Measurements from ENCODE around the gene OPTN. TPM values are rescaled to one million over a fixed set of nuclear protein-coding genes. Genes with fewer than 3 reads are reported as not detected.

OPTN gene
- polyA plus RNA-seq, 5 donors, result 31.1 to 40.7 (median 35.4) TPM

DNA sequence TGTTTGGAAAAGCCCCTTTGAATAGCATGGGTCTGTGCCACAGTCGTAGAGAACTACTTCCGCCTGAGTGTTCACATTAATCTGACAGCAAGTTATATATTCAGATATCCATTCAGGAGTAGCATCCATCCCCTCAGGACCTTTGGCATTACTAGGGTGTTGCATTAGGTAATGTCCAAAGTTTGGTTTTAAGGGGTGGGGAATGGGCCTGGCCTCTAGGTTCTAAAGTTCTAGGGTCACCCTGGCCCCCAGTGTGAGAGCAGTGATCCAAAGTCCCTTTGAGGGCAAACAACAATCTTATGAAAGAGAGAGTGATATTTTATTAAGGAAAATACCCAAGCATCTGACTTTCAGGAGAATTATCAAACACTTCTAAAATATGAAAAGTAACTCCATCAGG, 73.7 kb downstream of the OPTN start:
- DNase-seq, result no peak

DNA sequence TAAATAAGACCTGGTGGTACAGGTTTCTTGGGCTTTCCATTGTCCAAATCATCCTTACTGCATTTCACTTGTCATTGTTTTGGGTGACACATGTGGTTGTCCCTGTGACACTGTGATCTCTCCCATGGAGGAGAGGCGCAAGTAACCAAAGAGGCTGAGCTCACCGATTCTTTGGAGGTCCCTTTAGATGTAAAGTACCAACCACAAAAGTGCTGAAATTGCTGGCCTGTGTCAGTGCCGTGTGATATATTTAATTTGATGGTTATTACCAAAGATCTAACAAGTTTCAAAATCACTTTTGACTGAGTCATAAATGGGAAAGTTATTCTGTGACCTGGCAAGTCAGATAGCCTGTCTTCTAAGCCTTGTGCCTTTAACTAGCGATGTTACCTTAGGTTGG, 80.8 kb downstream of the OPTN start:
- DNase-seq, result no peak

GRCh38 chr10:13182424-13182823, 82.5 kb downstream of the OPTN start:
- DNase-seq, result no peak

DNA sequence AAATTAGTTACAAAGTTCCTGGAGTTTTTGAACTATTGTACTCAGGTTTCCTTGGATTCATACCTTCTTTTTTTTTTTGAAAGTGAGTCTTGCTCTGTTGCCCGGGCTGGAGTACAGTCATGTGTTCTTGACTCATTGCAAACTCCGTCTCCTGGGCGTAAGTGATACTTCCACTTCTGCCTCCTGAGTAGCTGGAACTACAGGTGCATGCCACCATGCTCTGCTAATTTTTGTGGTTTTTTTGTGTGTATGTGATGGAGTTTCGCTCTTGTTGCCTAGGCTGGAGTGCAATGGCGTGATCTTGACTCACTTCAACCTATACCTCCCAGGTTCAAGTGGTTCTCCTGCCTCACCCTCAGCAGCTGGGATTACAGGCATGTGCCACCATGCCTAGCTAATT, 83.7 kb downstream of the OPTN start:
- no peak for DNase-seq

- DNase-seq, result no peak
These were observed 84.3 kb downstream of the OPTN start for GRCh38 chr10:13184276-13184675.

- DNase-seq, result no peak
These were observed 85.0 kb downstream of the OPTN start for GRCh38 chr10:13184730-13185514.

- DNase-seq, result no peak
These were observed 87.2 kb downstream of the OPTN start for GRCh38 chr10:13187135-13187534.

Other genes with a start within 250 kb of the OPTN start
- gene CCDC3, start 98.5 kb upstream of the OPTN start, polyA plus RNA-seq (ENCODE audit: insufficient read depth in 1 of 5, insufficient read length in 5 of 5, low replicate concordance in 1 of 5), result 10 to 100 TPM in 2 of 5 donors, 1 to 10 TPM in 3; 6.6 to 11.7 (median 8.4) TPM
- 10 to 100 TPM in 2 of 5 donors, 1 to 10 TPM in 3; 7.4 to 14.1 (median 9.7) TPM for gene MCM10, start 61.4 kb downstream of the OPTN start, polyA plus RNA-seq (ENCODE audit: insufficient read depth in 1 of 5, insufficient read length in 5 of 5, low replicate concordance in 1 of 5)
- under 1 TPM in 3 of 5 donors, not detected in 2; 0.29 to 0.41 (median 0.37) TPM for gene UCMA, start 134.2 kb downstream of the OPTN start, polyA plus RNA-seq (ENCODE audit: insufficient read depth in 1 of 5, insufficient read length in 5 of 5, low replicate concordance in 1 of 5)
- gene PHYH, start 199.9 kb downstream of the OPTN start, polyA plus RNA-seq (ENCODE audit: insufficient read depth in 1 of 5, insufficient read length in 5 of 5, low replicate concordance in 1 of 5), result 10 to 100 TPM; 28.3 to 34.0 (median 31.6) TPM
- 100 to 1,000 TPM in 4 of 5 donors, 10 to 100 TPM in 1; 94.1 to 139 (median 112) TPM for gene SEPHS1, start 248.1 kb downstream of the OPTN start, polyA plus RNA-seq (ENCODE audit: insufficient read depth in 1 of 5, insufficient read length in 5 of 5, low replicate concordance in 1 of 5)